ENCODE results near the gene SLC39A9. TPM values are rescaled to one million over a fixed set of nuclear protein-coding genes. Genes with fewer than 3 reads are reported as not detected.
A peak's percentile ranks its signal among the peaks of the same experiment; 100 is the strongest.

SLC39A9 gene
- total and polyA plus RNA-seq, 2 of the 13 experiments (the other 11 are each of a cell fraction or from before 2014, with no cell fraction given) = 46.6 to 69.5 TPM

GRCh38 chr14:69398053-69398817 is at the start of gene SLC39A9, which contains the start of gene ERH (continued):
- TF ChIP-seq ZNF124 (CRISPR knock-in tag; IDR thresholded peaks at IDR 0.05) (peak; percentile 67), RXRA (CRISPR knock-in tag; IDR thresholded peaks at IDR 0.05) (peak; percentile 83), HDAC6 (IDR thresholded peaks at IDR 0.05; ENCODE audit: low read depth, low read length) (no peak), TGIF2 (CRISPR knock-in tag; IDR thresholded peaks at IDR 0.05) (no peak; the same call in none of the 2 replicates), SYNCRIP (IDR thresholded peaks at IDR 0.05; ENCODE audit: insufficient read depth, low read depth, low read length) (no peak), NFRKB (IDR thresholded peaks at IDR 0.05) (peak; percentile 96), ZNF850 (CRISPR knock-in tag; conservative IDR thresholded peaks at IDR 0.05) (no peak), ZNF317 (CRISPR knock-in tag; IDR thresholded peaks at IDR 0.05) (peak; percentile 53), POLR2AphosphoS2 (IDR thresholded peaks at IDR 0.05; ENCODE audit: low read depth, low read length) (0 out of 2 replicates have a peak, but pooled peaks have one; percentile 70), RFX3 (CRISPR knock-in tag; IDR thresholded peaks at IDR 0.05) (no peak), ZBTB42 (CRISPR knock-in tag; IDR thresholded peaks at IDR 0.05) (no peak), NR2F6 (IDR thresholded peaks at IDR 0.05) (peak; percentile 15; the same call in 1 of the 2 replicates), NR2F6 (CRISPR knock-in tag; IDR thresholded peaks at IDR 0.05) (no peak; the same call in 1 of the 2 replicates), ZNF607 (CRISPR knock-in tag; IDR thresholded peaks at IDR 0.05; ENCODE audit: borderline replicate concordance) (0 out of 2 replicates have a peak, but pooled peaks have one; percentile 18), ZNF44 (CRISPR knock-in tag; IDR thresholded peaks at IDR 0.05) (0 out of 2 replicates have a peak, but pooled peaks have one; percentile 50), CCDC6 (CRISPR knock-in tag; IDR thresholded peaks at IDR 0.05) (peak; percentile 75; the same call in 1 of the 2 replicates), ZBTB33 (CRISPR knock-in tag; IDR thresholded peaks at IDR 0.05) (peak; percentile 7; the same call in 1 of the 2 replicates), ZNF3 (CRISPR knock-in tag; IDR thresholded peaks at IDR 0.05) (0 out of 2 replicates have a peak, but pooled peaks have one; percentile 10), SRSF4 (IDR thresholded peaks at IDR 0.05; ENCODE audit: low read depth, low read length, poor library complexity, severe bottlenecking) (no peak), ZNF160 (CRISPR knock-in tag; IDR thresholded peaks at IDR 0.05) (no peak), TOE1 (CRISPR knock-in tag; IDR thresholded peaks at IDR 0.05) (peak; percentile 54), ZNF644 (CRISPR knock-in tag; IDR thresholded peaks at IDR 0.05; ENCODE audit: low read depth) (no peak)
- TF ChIP-seq, protein P1, sequence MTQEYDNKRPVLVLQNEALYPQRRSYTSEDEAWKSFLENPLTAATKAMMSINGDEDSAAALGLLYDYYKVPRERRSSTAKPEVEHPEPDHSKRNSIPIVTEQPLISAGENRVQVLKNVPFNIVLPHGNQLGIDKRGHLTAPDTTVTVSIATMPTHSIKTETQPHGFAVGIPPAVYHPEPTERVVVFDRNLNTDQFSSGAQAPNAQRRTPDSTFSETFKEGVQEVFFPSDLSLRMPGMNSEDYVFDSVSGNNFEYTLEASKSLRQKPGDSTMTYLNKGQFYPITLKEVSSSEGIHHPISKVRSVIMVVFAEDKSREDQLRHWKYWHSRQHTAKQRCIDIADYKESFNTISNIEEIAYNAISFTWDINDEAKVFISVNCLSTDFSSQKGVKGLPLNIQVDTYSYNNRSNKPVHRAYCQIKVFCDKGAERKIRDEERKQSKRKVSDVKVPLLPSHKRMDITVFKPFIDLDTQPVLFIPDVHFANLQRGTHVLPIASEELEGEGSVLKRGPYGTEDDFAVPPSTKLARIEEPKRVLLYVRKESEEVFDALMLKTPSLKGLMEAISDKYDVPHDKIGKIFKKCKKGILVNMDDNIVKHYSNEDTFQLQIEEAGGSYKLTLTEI (CRISPR knock-in tag; conservative IDR thresholded peaks at IDR 0.05) = no peak
- TF ChIP-seq, protein P2, sequence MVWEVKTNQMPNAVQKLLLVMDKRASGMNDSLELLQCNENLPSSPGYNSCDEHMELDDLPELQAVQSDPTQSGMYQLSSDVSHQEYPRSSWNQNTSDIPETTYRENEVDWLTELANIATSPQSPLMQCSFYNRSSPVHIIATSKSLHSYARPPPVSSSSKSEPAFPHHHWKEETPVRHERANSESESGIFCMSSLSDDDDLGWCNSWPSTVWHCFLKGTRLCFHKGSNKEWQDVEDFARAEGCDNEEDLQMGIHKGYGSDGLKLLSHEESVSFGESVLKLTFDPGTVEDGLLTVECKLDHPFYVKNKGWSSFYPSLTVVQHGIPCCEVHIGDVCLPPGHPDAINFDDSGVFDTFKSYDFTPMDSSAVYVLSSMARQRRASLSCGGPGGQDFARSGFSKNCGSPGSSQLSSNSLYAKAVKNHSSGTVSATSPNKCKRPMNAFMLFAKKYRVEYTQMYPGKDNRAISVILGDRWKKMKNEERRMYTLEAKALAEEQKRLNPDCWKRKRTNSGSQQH (CRISPR knock-in tag; IDR thresholded peaks at IDR 0.05; ENCODE audit: low read depth) = peak; percentile 32

All from HepG2 (cell line).